ENCODE results near the gene JOSD2. TPM values are rescaled to one million over a fixed set of nuclear protein-coding genes. Genes with fewer than 3 reads are reported as not detected.

JOSD2 gene
- total and polyA plus RNA-seq, 9 of the 15 experiments (the other 6 are each of a cell fraction or from before 2014, with no cell fraction given): 0.06 to 14.4 (median 3.1) TPM

DNA sequence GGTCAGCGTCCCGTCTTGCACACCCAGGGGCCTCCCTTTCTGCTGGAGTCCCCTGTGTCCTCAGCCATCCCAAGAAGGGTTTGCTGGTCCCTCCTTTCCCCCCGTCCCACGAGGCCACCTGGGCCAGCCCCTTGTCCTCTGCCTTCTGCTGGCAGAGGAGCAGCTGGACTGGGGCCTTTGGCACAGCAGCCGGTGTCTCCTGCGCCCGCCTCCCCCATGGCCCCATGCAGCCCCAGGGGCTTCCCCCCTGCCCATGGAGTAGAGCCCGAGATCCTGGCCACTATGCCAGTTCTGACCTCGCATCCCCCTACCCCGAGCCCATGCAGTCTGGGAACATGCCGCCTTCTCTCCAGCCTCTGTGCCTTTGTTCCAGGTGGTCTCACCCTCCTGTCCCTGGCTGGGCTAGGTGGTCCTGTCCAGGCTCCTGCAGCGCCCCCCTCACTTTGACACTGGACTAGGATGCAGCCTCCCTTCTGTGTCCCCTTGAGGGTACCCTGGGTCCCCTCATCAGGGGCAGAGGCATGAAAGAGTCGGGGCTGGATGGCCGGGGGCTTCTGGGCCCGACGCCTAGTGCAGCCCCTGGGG lies 28.6 kb downstream of the JOSD2 start (continued):
- TF ChIP-seq, protein P1, sequence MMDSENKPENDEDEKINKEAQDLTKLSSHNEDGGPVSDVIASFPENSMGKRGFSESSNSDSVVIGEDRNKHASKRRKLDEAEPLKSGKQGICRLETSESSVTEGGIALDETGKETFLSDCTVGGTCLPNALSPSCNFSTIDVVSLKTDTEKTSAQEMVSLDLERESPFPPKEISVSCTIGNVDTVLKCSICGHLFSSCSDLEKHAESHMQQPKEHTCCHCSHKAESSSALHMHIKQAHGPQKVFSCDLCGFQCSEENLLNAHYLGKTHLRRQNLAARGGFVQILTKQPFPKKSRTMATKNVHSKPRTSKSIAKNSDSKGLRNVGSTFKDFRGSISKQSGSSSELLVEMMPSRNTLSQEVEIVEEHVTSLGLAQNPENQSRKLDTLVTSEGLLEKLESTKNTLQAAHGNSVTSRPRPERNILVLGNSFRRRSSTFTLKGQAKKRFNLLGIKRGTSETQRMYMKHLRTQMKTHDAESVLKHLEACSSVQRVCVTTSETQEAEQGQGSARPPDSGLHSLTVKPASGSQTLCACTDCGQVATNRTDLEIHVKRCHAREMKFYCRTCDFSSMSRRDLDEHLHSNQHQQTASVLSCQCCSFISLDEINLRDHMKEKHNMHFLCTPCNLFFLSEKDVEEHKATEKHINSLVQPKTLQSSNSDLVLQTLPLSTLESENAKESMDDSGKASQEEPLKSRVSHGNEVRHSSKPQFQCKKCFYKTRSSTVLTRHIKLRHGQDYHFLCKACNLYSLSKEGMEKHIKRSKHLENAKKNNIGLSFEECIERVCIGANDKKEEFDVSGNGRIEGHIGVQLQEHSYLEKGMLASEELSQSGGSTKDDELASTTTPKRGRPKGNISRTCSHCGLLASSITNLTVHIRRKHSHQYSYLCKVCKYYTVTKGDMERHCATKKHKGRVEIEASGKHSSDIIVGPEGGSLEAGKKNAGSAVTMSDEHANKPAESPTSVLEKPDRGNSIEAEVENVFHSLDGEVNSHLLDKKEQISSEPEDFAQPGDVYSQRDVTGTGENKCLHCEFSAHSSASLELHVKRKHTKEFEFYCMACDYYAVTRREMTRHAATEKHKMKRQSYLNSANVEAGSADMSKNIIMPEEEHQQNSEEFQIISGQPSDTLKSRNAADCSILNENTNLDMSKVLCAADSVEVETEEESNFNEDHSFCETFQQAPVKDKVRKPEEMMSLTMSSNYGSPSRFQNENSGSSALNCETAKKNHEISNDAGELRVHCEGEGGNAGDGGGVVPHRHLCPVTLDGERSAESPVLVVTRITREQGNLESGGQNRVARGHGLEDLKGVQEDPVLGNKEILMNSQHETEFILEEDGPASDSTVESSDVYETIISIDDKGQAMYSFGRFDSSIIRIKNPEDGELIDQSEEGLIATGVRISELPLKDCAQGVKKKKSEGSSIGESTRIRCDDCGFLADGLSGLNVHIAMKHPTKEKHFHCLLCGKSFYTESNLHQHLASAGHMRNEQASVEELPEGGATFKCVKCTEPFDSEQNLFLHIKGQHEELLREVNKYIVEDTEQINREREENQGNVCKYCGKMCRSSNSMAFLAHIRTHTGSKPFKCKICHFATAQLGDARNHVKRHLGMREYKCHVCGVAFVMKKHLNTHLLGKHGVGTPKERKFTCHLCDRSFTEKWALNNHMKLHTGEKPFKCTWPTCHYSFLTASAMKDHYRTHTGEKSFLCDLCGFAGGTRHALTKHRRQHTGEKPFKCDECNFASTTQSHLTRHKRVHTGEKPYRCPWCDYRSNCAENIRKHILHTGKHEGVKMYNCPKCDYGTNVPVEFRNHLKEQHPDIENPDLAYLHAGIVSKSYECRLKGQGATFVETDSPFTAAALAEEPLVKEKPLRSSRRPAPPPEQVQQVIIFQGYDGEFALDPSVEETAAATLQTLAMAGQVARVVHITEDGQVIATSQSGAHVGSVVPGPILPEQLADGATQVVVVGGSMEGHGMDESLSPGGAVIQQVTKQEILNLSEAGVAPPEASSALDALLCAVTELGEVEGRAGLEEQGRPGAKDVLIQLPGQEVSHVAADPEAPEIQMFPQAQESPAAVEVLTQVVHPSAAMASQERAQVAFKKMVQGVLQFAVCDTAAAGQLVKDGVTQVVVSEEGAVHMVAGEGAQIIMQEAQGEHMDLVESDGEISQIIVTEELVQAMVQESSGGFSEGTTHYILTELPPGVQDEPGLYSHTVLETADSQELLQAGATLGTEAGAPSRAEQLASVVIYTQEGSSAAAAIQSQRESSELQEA (IDR thresholded peaks at IDR 0.05; ENCODE audit: low read depth): no peak
- no peak for TF ChIP-seq CHD1 (IDR thresholded peaks at IDR 0.05; ENCODE audit: low read length)
- TF ChIP-seq MAZ (CRISPR knock-in tag; conservative IDR thresholded peaks at IDR 0.05 in 1 of 2, IDR thresholded peaks at IDR 0.05 in 1 of 2): no peak
- TF ChIP-seq CHCHD3 (CRISPR knock-in tag; IDR thresholded peaks at IDR 0.05): no peak
- TF ChIP-seq CEBPG (CRISPR knock-in tag; IDR thresholded peaks at IDR 0.05): no peak
- no peak for TF ChIP-seq CEBPG (tag; conservative IDR thresholded peaks at IDR 0.05 in 1 of 2, IDR thresholded peaks at IDR 0.05 in 1 of 2)
- no peak for TF ChIP-seq HMGN3 (IDR thresholded peaks at IDR 0.05; ENCODE audit: borderline replicate concordance, extremely low read depth, insufficient read length, low read depth, low read length)
- no peak for TF ChIP-seq CCAR2 (IDR thresholded peaks at IDR 0.05; ENCODE audit: low read depth, low read length)
